A172 (cell line): Measurements from ENCODE around the gene TEF. TPM values are rescaled to one million over a fixed set of nuclear protein-coding genes. Genes with fewer than 3 reads are reported as not detected.

Experiments
- total RNA-seq: library from RNA; depleted of rRNA; stranded (reverse); fragments of >200 nt; shearing (Covaris generic); gene quantifications from 2 replicates; pipeline ENCODE4 v1.2.3, GENCODE V29; 2014; rRNA removed

Gene TEF
- total RNA-seq, 1 experiment from 2014 or later = 5.9 TPM

Other genes with a start within 250 kb of the TEF start
- 23.9 and 26.4 TPM in 2 replicates for gene L3MBTL2, start 176.6 kb upstream of the TEF start, total RNA-seq
- 0.53 TPM in 1 of 2 replicates, not detected in the other for gene CHADL, start 141.0 kb upstream of the TEF start, total RNA-seq
- gene RANGAP1, start 95.8 kb upstream of the TEF start, total RNA-seq = 95.7 and 100 TPM in 2 replicates
- 26.9 and 31.1 TPM in 2 replicates for gene ZC3H7B, start 80.4 kb upstream of the TEF start, total RNA-seq
- 6.2 and 7.2 TPM in 2 replicates for gene TOB2, start 64.9 kb downstream of the TEF start, total RNA-seq
- 63.7 and 71.3 TPM in 2 replicates for gene PHF5A, start 86.8 kb downstream of the TEF start, total RNA-seq
- gene ACO2, start 87.2 kb downstream of the TEF start, total RNA-seq = 34.3 and 41.2 TPM in 2 replicates
- gene POLR3H, start 162.5 kb downstream of the TEF start, total RNA-seq = 11.8 and 27.8 TPM in 2 replicates
- 2.8 and 3.5 TPM in 2 replicates for gene CSDC2, start 179.1 kb downstream of the TEF start, total RNA-seq
- gene PMM1, start 207.9 kb downstream of the TEF start, total RNA-seq = 6.9 and 8.9 TPM in 2 replicates
- 15.2 and 15.8 TPM in 2 replicates for gene DESI1, start 239.1 kb downstream of the TEF start, total RNA-seq
- gene XRCC6, start 239.4 kb downstream of the TEF start, total RNA-seq = 382 and 394 TPM in 2 replicates